ENCODE results near the gene ATP5F1D.

The ATP5F1D gene

DNA sequence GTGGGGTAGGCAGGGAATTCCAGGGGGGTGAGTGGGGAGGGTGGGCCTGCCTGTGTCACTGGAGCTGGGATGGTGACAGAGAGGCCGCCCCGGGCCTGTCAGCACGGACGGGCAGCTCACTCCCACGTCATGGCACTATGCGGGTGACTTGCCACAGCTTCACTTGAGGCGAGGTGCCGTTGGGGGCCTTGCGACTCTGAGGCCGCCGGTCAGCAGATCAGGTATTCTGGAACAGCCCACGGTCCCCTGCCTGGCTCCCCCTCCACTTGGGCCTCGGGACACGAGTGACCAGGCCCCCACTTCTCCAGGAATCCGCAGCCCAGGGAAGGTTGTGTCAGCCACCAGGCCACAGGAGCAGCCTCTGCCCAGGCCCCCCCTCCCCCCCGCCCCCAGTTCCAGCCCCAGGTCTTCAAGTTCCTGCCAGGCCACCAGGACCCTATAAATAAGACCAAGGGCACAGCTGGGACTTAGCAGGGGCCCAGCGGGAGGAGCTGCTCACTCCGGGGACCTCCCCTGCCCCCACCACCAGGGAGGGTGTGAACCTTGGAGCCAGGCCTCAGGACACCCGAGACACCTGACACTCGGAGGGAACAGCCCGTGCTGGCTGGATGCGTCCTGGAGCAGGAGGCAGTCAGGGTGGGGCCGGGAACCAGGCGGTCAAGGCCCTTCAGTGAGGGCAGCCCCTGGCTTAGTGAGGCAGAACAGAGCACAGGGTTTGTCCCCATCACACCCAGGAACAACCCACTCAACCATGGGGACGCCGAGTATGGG, 4.1 kb downstream of the ATP5F1D start:
- TF ChIP-seq GATA2 (IDR thresholded peaks at IDR 0.05; ENCODE audit: low read depth, low read length) (no peak), GATA3 (IDR thresholded peaks at IDR 0.05; ENCODE audit: low read depth, low read length) (no peak)

DNA sequence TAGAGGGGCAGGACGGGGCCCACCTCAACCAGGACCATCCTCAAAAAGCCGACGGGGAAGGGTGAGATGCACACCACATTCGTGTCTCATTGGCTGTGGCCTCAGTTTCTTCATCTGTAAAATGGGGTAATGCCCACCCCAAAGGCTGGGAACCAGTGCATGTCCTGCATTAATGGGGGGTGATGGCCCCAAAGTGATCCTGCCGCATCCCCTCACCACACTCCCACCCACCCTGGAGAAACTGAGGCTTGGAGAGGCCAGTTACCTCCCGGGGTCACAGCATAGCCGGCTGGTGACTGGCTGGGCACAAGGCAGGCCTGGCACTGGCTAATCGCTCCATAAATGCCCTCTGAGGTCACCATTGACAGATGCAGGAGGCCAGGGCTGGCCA, 6.2 kb downstream of the ATP5F1D start:
- TF ChIP-seq GATA2 (IDR thresholded peaks at IDR 0.05; ENCODE audit: low read depth, low read length) (no peak), GATA3 (IDR thresholded peaks at IDR 0.05; ENCODE audit: low read depth, low read length) (no peak)

DNA sequence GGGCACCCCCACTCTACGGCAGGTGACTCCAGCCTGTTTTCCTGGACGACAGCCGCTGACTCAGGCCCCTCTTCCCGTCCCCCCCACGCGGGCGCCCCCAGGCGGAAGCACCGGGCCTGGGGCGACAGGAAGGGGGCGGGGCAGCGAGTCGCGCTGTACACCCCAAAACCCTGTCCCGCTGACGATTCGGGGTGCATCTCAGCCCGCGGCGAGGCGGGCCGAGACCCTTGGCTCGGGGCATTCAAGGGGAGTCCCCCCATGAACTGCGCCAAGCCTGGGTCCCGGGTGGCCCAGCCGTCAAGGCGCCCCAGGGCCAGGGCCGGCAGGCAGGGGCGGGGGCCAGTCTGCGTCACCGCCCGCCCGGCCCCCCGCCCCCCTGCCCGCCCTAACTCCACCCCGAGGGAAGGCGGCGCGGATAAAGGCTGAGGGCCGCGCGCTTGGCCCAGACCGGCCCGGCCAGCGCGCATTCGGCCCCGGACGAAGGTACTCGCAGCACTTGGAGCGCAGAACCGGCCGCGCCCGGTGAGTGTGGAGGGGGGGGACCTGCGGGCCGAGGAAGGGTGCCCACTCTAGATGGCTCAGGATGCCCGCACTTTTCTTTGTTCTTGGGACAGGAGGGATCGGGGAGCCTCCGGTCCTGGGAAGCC, 6.7 kb downstream of the ATP5F1D start, which contains the start of gene MIDN:
TSS of gene MIDN (plus strand) at position 445 of the 647 bp plus-strand sequence. CDS start 1,714 bp downstream, outside the sequence.
- TF ChIP-seq GATA2 (IDR thresholded peaks at IDR 0.05; ENCODE audit: low read depth, low read length) (no peak), GATA3 (IDR thresholded peaks at IDR 0.05; ENCODE audit: low read depth, low read length) (no peak)

- no peak for TF ChIP-seq GATA2 (IDR thresholded peaks at IDR 0.05; ENCODE audit: low read depth, low read length)
- no peak for TF ChIP-seq GATA3 (IDR thresholded peaks at IDR 0.05; ENCODE audit: low read depth, low read length)
Measured at GRCh38 chr19:1248786-1249297, 7.3 kb downstream of the ATP5F1D start.

GRCh38 chr19:1249298-1249989, 7.9 kb downstream of the ATP5F1D start:
- TF ChIP-seq GATA3 (IDR thresholded peaks at IDR 0.05; ENCODE audit: low read depth, low read length) = no peak
- TF ChIP-seq GATA2 (IDR thresholded peaks at IDR 0.05; ENCODE audit: low read depth, low read length) = no peak

DNA sequence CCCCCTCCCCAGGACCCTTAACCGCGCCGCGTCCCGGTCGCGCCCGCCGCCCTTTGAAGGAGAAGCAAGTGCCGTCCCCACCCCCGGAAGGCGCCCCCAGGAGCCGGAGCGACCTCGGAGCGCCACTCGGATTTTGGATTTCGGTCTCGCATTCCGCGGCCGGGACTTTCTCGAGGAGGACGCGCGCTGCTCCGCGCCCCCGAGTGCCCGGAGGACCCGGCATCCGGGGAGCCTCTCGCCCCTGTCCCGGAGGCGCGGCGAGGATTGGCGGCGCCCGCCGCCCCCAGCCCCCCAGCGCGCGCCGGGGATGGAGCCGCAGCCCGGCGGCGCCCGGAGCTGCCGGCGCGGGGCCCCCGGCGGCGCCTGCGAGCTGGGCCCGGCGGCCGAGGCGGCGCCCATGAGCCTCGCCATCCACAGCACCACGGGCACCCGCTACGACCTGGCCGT, 8.5 kb downstream of the ATP5F1D start:
- TF ChIP-seq GATA2 (IDR thresholded peaks at IDR 0.05; ENCODE audit: low read depth, low read length) = no peak
- TF ChIP-seq GATA3 (IDR thresholded peaks at IDR 0.05; ENCODE audit: low read depth, low read length) = no peak

GRCh38 chr19:1250437-1251260, 9.1 kb downstream of the ATP5F1D start:
- no peak for TF ChIP-seq GATA3 (IDR thresholded peaks at IDR 0.05; ENCODE audit: low read depth, low read length)
- TF ChIP-seq GATA2 (IDR thresholded peaks at IDR 0.05; ENCODE audit: low read depth, low read length) = no peak

DNA sequence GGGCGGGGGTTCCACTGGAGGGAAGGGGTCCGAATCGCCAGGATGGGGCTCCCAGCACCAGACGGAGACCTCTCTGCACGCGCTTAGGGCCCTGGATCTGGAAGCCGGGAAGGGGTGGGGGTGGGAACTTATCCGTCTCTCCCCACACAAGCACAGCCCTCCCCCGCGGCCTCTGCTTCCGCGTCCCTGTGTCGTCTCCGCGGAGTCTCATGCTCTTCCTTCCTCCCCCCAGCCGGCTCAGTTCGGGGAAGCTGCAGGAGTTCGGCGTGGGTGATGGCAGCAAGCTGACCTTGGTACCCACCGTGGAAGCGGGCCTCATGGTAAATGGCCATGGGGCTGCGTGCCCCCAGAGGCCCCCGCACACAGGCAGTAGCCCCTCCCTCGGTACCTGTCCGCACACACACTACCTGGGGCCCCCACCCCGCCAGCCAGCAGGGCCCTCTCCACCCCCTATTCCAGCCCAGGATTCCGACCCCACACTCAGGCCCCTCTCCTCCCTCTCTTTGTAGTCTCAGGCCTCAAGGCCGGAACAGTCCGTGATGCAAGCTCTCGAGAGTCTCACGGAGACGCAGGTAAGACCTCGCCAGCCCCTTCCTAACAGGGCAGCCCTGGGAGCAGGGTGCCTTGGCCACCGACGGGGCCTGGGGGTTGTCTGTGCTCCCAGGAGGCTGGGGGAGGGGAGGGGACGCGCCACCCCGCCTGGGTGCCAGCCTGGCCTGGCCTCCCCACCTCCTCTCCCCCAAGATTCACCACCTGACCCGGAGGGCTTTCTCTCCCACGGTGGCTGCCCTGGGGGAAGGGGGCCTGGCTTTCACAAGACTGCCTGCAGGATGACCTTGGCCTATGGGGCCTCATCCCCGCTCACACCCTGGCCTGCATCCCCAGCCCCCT, 10.0 kb downstream of the ATP5F1D start:
- no peak for TF ChIP-seq GATA2 (IDR thresholded peaks at IDR 0.05; ENCODE audit: low read depth, low read length)
- TF ChIP-seq GATA3 (IDR thresholded peaks at IDR 0.05; ENCODE audit: low read depth, low read length) = no peak

DNA sequence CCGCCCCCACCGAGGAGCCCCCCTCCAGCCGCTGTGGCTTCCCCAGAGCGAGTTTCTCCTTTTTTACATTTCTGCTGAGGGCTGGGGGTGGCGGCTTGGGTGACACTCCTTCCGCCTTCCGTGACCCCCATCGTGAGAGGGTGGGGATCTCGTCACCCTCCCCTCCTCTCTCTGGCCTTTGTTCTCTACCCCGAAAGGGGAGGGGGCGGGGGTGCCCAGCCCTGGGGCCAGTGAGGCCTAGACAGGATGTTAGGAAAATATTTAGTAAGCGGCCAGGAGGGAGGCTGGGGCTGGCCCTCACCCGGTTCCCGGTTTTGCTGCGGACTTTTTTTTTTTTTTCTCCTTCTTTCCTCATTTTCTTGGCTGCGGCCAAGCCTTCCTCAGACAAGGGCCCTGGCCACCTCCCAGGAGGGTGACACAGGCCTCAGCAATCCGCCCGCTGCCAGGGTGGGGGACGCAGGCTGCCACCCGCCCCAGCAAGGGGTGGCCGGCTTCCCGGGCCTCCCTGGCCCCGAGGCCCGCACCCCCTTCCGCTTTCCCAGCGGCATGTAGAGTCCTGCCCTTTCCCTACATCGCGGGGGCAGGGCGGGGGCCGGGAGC, 10.8 kb downstream of the ATP5F1D start:
- TF ChIP-seq GATA2 (IDR thresholded peaks at IDR 0.05; ENCODE audit: low read depth, low read length) (no peak), GATA3 (IDR thresholded peaks at IDR 0.05; ENCODE audit: low read depth, low read length) (no peak)

DNA sequence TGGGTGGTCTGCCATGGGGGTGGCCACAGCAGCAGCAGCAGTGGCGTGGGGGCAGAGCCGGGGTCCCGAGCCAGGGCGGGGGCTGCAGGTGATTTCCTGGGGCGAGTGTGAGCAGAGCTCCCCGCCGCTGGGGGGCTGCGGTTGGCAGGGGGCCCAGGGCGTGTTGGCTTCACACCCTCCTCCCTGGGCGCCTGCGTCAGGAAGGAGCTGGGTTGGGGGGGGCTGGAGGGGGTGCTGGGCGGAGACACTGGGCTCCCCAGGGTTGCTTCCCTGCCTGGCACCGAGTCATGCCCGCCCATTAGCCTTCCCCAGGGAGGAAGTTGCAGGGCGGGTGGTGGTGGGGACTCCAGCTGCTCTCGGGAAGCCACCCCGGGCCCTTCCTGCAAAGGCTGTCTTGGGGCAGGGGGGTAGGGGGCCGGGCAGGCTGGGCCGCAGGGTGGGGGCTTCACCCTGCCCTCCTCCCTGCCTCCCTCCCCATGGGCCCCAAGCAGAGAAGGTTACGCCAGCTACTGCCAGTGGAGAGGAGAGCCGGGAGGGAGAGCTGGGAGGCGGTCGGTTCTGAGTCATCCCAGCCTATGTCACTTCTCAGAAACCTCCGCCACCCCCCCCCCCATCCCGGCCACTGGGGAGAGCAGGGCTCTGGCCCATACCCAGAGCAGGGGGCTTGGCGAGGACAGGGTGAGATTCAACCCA, 11.4 kb downstream of the ATP5F1D start:
- no peak for TF ChIP-seq GATA3 (IDR thresholded peaks at IDR 0.05; ENCODE audit: low read depth, low read length)
- TF ChIP-seq GATA2 (IDR thresholded peaks at IDR 0.05; ENCODE audit: low read depth, low read length) = no peak

DNA sequence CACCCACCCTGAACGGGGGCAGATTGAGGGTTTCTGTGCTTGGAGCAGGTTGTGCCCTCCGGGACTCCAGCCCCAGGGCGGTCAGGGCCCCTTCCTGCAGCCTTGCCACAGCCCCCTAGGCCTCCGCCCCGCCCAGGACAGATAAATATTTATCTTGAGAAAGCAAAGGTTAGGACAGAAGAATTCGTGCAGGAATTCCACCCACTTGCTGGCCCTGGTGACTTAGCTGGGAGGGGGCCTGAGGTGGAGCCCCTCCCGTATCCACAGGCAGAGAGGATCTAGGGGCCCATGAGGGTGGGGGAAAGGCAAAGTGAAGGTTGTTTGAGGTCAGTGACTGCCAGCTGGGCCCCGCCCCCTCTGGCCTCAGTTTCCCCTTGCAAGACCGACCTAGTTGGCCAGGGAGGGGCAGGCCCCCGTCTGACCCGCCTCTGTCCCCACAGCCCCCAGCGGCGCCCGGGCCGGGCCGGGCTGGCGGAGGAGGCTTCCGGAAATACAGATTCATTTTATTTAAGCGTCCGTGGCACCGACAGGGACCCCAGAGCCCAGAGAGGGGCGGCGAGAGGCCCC, 12.0 kb downstream of the ATP5F1D start:
- TF ChIP-seq GATA3 (IDR thresholded peaks at IDR 0.05; ENCODE audit: low read depth, low read length) (no peak), GATA2 (IDR thresholded peaks at IDR 0.05; ENCODE audit: low read depth, low read length) (no peak)

Data from SH-SY5Y (cell line).